HG02852 (cell line): ENCODE data around the gene CNTNAP5.

Experiments used
- ATAC-seq: cut with Tn5 transposase; IDR thresholded peaks from one replicate; pipeline ENCODE4 v1.9.1; 2021; ENCODE audit warnings: mild to moderate bottlenecking, moderate library complexity; ENCODE audit not compliant: unreplicated experiment

The CNTNAP5 gene

DNA sequence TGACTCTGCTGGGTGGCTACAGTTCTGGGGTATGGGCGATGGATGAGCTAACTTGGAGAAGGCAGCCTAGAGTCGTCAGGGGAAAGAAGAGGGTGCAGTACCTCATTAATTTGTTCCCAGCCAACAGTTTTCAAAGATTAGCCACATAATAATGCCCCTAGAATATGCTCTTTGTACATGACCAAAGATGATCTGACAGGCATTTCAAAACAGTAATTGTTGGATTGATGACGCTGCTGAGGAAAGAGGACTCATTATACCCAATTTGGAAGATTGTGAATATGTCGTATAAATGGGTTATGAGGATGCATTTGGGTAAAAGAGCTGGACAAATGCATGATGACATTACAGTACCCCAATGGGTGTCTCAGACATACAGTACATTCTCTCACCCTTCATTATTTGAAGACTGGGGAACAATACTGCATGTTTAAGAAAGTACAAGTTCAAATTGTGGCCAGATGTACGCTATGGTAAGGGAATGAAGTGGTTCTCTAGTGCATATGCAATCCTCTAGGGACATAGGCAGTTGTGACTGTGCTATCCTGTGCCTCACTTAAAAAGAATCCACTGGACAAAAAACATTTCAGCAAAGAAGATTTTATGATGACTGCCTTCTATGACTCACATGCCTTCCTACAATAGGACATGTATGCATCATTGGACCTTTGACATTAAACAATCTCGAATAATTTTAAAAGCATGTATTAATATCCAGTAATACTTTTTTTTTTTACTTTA, 233.2 kb downstream of the CNTNAP5 start:
- ATAC-seq = no peak

DNA sequence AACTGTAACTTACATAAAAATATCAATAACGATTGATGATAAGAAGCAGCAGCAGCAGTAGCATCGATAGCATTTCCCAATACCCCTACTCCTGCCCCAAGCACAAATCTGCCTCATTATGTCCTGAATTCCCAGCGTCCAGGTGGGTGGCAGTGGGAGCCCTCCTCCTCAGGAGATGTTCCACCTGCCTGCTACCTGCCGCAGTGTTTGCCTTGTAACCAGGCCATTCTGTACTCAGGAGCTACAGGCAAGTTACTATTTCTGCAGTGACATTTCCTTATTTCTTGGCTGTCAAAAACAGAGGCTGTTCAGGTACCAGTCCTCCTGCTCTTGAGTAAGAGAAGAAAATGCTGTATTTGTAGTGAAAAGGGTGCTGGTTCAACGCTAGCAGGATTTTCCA, 236.4 kb downstream of the CNTNAP5 start:
- ATAC-seq = no peak

DNA sequence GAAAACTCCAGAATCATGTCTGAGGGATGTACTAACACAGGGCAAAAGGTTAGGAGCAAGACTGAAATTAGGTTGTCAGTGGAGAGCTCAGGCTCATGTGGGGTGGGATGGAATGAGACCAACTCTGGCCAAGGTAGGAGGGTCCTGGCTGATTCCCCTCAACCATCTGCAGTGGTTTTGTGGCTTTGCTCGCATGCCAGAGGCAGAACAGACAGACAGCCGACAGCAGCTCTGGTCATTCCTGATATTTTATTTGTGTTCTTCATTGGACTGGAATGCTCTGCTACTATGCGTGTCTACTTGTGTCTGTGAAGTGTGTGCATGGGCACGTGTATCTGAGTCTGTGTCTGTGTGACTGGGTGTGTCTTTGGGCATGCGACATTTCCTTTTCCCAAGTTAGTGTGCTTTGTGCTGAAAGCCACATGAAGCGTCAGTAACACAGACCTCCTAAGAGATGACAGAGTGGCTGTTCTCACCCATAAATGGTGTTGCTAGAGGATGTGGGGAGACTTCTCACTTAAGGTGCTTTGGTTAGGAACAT, 239.5 kb downstream of the CNTNAP5 start:
- no peak for ATAC-seq

GRCh38 chr2:124267794-124268193, 242.7 kb downstream of the CNTNAP5 start:
- no peak for ATAC-seq

DNA sequence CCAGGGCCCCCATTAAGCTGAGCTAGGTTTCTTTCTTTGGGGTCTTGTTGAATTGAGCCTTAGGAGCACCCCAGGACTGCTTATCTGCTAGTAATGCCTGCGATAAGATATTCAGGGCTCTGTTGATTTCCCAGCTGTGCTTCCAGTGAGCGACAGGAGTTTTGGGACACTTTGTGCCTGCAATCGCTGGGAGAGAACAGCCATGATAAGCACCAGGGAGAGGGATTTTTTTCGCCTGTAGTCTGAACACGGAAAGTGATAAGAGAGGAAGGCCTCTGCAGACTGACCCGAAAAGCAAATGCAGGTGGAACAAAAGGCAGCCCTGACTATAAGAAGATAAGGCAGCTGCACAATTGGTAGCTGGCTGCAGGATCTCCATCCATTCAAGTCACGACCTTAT, 244.3 kb downstream of the CNTNAP5 start:
- ATAC-seq = no peak

DNA sequence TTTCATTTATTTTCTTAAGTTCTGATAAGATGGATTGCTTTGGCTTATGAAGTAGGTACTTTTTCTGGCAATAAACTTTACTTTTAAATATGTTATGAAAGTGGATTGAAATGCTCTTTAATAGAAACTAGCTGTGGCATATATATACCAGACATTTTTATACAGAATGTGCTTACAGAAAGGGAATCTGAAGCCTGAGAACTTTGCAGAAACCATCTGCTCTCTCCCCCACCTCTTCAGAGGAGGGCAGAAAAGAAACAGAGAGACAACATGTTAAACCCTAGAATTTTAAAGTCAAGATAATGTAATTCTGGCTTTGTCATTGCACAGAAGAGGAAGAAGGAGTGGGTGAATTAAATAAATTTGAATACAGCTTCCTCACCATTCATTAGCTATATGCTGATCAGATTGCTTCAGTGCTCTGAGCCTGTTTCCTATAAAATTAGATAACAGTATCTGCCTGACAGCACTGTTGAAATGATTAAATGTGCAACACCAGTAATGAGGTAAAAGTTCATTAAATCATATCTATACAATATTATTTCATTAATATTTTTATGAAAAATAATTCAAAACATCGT, 247.3 kb downstream of the CNTNAP5 start:
- no peak for ATAC-seq

GRCh38 chr2:124281541-124281940, 256.5 kb downstream of the CNTNAP5 start:
- ATAC-seq = no peak

DNA sequence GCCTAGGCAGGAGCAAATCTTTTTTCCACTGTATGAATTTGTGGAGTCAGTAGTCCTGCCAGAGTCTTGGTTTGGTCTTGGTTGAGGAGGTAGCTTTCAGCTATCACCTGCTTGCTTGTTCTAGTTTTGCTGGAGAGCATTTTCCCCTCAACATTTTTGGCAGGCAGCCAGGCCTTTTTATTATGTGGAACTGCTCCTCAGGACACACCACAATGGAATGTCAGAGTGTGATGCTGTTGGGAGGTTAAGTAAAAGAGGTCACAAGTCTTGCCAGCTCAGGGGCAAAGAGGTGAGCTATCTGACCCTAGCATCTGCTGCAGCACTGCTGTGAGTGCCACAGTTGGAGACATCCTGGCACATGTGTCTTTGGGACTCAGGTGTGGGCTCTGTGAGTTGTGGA, 258.0 kb downstream of the CNTNAP5 start:
- ATAC-seq = no peak

DNA sequence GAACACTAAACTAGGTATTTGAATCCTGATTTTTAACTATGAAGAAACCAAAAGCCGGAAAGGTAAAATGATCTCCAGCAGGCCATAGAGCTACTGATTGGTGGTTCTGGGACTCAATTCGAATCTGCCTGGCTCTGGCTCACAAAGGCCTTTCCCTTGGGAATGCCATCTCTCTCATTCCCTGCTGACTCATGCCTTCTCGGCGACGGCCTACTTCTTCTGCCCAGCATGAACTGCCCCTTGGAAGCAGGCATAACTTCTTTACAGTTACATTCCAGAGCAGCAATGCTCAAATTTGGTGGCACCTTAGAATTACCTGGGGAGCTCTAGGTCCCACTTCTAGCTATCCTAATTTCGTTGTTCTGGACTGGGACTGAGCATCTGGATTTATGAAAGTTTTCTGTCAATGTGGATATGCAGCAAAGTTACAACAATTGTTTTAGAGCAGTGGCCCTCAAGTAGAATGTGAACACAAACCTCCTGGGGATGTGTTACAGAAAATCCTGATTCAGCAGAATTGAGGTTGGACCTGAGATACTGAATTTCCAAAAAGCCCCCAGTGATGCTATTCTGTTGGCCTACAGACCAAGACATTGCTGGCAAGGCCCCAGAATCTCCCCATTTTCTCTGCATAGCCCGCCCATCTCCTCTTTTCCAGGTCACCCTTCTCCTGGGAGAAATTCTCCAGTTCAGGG, 261.1 kb downstream of the CNTNAP5 start:
- no peak for ATAC-seq

- no peak for ATAC-seq
Observed at GRCh38 chr2:124289060-124289459, 264.0 kb downstream of the CNTNAP5 start.

GRCh38 chr2:124289615-124290014, 264.5 kb downstream of the CNTNAP5 start:
- no peak for ATAC-seq

DNA sequence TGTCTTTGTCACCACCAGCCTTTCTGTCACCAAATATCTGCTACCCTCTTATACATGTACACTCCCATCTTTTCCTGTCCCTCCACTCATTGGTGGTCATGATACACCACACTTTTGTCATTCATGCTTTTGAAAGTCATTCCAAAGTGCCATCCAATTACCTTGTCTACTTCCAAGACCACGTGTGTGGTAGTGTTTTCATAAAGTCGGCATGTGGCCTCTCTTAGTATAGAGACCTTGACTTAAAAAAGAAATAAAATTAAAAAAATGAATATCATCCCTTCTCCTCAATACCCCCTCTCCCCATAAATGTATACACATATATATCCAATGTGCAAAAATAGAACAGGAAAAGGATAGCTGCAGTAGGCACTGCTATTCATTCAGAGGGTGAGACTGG, 271.4 kb downstream of the CNTNAP5 start:
- no peak for ATAC-seq

- no peak for ATAC-seq
Observed at GRCh38 chr2:124301915-124302314, 276.8 kb downstream of the CNTNAP5 start.

GRCh38 chr2:124308319-124309062, 283.4 kb downstream of the CNTNAP5 start:
- no peak for ATAC-seq

- ATAC-seq = no peak
Observed at GRCh38 chr2:124309563-124310138, 284.6 kb downstream of the CNTNAP5 start.

- ATAC-seq = no peak
Observed at GRCh38 chr2:124310671-124311070, 285.6 kb downstream of the CNTNAP5 start.

GRCh38 chr2:124314084-124314483, 289.0 kb downstream of the CNTNAP5 start:
- ATAC-seq = no peak

DNA sequence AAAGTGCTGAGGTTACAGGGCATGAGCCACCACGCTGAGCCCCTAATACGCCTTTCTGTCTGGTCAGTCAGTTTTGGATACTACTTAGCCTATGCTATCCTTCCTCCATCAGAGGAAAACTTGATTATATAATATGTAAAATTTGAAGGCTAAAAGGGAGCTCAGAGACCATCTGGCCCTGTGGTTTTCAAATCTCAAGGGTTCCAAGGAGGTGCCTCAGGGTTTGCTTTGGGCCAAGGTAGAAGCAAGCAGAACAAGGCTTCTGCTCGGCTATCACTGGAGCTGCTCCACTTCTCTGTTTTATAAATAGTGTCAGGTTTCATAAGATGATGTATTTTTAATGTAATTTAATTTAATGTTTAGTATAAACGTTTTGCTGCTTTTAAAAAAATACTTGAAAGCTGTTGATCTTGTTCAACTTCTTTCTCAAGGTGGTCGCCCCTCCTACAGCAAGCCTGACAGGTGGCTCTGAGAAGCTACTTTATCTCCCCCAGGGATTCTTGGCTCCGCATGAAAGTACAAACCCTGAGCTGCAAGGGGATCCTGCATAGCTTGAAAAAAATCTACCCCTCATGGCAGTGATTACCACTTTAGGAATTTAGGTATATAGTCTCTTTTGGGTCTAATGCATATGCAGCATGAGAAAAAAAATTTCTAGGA, 290.3 kb downstream of the CNTNAP5 start:
- ATAC-seq = no peak

DNA sequence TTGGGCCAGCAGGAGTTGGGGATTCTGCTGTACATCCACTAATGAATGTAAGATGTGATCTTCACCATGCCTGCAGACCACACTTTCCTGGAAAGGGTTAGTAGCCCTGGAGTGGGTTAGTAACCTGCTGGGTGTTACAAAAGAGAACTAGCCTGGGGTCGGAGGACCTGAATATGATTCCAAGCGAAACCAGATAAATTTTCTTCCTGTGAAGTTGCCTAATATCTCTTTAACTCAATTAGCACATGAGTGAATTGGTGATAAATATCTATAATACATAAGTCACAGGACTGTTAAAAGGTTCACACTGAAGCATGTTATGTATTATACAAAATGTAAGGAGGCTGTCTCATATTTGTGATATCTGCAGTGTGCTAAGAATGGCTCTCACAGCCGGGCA, 291.0 kb downstream of the CNTNAP5 start:
- ATAC-seq = no peak

GRCh38 chr2:124316881-124317605, 292.0 kb downstream of the CNTNAP5 start:
- no peak for ATAC-seq
